Testis (tissue), 2 donors: ENCODE measurements around the gene DLX4.

ENCODE experiments used
- POLR2A ChIP-seq: fragments of 450-650 bp; IDR thresholded peaks from one replicate; pipeline ENCODE4 v1.6.1; 2017; ENCODE audit warnings: antibody characterized with exemption, mild to moderate bottlenecking, moderate library complexity
- TF ChIP-seq, protein P1 (sequence below), 3 experiments: fragments of 450-650 bp in 2 of 3; fragments of 200-600 bp in 1 of 3; sonication (generic) in 1 of 3; IDR thresholded peaks; one replicate each; pipeline ENCODE4 v1.5.1; 2016 to 2019; ENCODE audit warnings: antibody characterized with exemption in 3 of 3, mild to moderate bottlenecking in 2 of 3, moderate library complexity in 1 of 3

DNA sequence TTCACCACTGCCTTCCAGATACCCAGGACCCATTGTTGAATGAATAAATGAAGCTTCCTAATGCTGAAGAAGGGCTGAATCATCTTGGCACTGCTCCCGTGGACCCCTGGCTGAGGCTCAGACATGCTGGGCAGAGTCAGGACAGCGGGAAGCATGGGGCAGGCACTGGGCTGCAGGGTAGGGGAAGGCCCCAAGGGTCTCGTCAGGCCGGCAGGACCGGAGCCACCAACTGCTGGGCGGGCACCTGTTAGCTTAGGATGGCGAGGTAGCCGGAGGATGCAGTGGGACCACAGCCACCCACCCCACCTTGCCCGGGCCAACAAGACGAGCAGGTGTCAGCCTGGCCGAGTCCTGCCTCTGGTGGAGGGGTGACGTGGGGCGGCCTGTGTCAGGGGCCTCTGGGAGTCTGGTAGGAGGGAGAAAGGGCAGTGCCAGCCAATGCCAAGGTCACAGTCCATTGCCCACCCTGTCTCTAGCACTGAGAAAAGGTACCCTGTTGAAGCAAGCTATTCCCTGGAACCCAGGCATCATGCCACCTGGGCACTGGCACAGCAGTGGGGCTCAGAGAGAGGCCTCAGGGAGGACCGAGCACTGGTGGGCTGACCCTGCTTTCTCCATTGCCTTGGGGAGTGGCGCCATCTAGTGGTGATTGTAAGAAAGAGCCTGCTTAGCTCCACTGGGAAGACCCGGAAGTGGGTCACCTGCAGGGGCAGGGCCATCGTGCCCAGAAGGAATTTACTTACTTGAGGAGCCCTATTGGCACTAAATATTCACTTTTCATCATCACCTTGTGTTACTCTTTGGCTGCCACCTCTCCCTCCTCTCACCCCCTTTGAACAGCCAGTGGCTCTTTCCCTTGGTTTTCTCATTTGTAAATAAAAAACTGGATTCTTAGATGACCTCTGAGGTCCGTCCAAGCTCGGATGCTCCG lies 29.0 kb downstream of the DLX4 start:
- TF ChIP-seq, protein P1, sequence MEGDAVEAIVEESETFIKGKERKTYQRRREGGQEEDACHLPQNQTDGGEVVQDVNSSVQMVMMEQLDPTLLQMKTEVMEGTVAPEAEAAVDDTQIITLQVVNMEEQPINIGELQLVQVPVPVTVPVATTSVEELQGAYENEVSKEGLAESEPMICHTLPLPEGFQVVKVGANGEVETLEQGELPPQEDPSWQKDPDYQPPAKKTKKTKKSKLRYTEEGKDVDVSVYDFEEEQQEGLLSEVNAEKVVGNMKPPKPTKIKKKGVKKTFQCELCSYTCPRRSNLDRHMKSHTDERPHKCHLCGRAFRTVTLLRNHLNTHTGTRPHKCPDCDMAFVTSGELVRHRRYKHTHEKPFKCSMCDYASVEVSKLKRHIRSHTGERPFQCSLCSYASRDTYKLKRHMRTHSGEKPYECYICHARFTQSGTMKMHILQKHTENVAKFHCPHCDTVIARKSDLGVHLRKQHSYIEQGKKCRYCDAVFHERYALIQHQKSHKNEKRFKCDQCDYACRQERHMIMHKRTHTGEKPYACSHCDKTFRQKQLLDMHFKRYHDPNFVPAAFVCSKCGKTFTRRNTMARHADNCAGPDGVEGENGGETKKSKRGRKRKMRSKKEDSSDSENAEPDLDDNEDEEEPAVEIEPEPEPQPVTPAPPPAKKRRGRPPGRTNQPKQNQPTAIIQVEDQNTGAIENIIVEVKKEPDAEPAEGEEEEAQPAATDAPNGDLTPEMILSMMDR (IDR thresholded peaks at IDR 0.05): peak; percentile 88 to 96 (median 92)
- no peak for TF ChIP-seq POLR2A
